ENCODE results near the gene GNA14.

- TF ChIP-seq CTCF (conservative IDR thresholded peaks at IDR 0.05) (no peak), ZFX (IDR thresholded peaks at IDR 0.05) (no peak)
Measured at GRCh38 chr9:77507212-77507961, 140.7 kb downstream of the GNA14 start.
